Central memory CD4-positive, alpha-beta T cell (primary cell): Measurements from ENCODE around the gene OR2M4.
"Not testable (repeated sequence)": the region's sequence is repeated elsewhere in the genome, so short reads cannot be mapped to it uniquely, and the experiment has no call there.

ENCODE experiments used
- DNase-seq: peaks from one replicate; pipeline ENCODE4 v3.0.0; 2022
- total RNA-seq, 3 experiments: gene quantifications; one replicate each; lab custom pipeline; 2026; lab: John Stamatoyannopoulos, UW

OR2M4 gene
- total RNA-seq: 0 reads per million in 3 experiments

- no peak for DNase-seq
These were observed at the start of gene OR2M4 for GRCh38 chr1:248231117-248231516. OR2M4 (plus strand) TSS chr1:248231417; CDS start chr1:248238929, 7,512 bp downstream.

GRCh38 chr1:248183996-248184395, 47.2 kb upstream of the OR2M4 start:
- no peak for DNase-seq

GRCh38 chr1:248187363-248187762, 43.9 kb upstream of the OR2M4 start:
- no peak for DNase-seq

- no peak for DNase-seq
These were observed 42.2 kb upstream of the OR2M4 start for GRCh38 chr1:248189026-248189425.

GRCh38 chr1:248194117-248194516, 37.1 kb upstream of the OR2M4 start:
- DNase-seq: no peak

- no peak for DNase-seq
These were observed 34.3 kb upstream of the OR2M4 start, which contains the start of gene OR2M3 for GRCh38 chr1:248196965-248197364. OR2M3 (plus strand) TSS chr1:248197265; CDS start chr1:248203068, 5,803 bp downstream.

- no peak for DNase-seq
These were observed 15.3 kb upstream of the OR2M4 start for GRCh38 chr1:248215880-248216279.

- no peak for DNase-seq
These were observed 5.7 kb upstream of the OR2M4 start for GRCh38 chr1:248225537-248225936.

GRCh38 chr1:248229360-248229908, 1.8 kb upstream of the OR2M4 start:
- no peak for DNase-seq

- DNase-seq: no peak
These were observed 8.3 kb downstream of the OR2M4 start for GRCh38 chr1:248239478-248239877.

- DNase-seq: peak; percentile 4
These were observed 12.0 kb downstream of the OR2M4 start for GRCh38 chr1:248243204-248243603.

- DNase-seq: not testable (repeated sequence)
These were observed 28.1 kb downstream of the OR2M4 start for GRCh38 chr1:248259309-248259708.

- DNase-seq: no peak
These were observed 37.0 kb downstream of the OR2M4 start for GRCh38 chr1:248268178-248268577.

- DNase-seq: not testable (repeated sequence)
These were observed 42.0 kb downstream of the OR2M4 start for GRCh38 chr1:248273225-248273624.

- DNase-seq: no peak
These were observed 46.7 kb downstream of the OR2M4 start, which contains the start of gene OR2T33 for GRCh38 chr1:248277876-248278275. OR2T33 (minus strand) TSS chr1:248277976; CDS start chr1:248273814, 4,162 bp downstream.

- DNase-seq: no peak
These were observed 57.2 kb downstream of the OR2M4 start for GRCh38 chr1:248288391-248288790.
